ENCODE data around the gene CUL4A. TPM values are rescaled to one million over a fixed set of nuclear protein-coding genes. Genes with fewer than 3 reads are reported as not detected.

Gene CUL4A
- total RNA-seq, 4 donors from 2014 or later: 87.6 to 150 (median 110) TPM

DNA sequence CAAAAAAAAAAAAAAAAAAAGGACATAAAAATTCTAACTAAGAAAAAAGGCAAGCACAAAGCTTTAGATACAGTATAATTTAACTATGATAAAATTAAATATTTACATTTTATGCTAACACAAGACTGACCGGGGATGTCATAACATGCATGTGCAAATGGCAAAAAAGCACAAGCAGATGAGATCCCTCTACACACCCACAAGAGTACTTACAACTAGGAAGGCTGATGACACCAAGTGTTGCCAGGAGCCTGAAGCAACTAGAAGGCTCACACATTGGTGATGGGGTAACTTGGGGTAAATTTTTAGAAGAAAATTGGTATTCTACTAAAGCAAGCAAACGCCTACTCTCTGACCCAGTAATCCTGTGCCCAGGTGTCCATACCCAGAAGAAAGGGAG, 7.6 kb upstream of the CUL4A start:
- intact Hi-C loops (cut with DNase I; ENCODE audit: low total_unique reads) (no loop called here), in situ Hi-C loops (cut with MboI; ENCODE audit: low pct_ligation_motif_present in 1 of 4, low pct_unique_long_range_greater_than_20kb in 1 of 4, low sequenced_read_pairs in 3 of 4) (no loop called here)
- no peak for DNase-seq
- Histone ChIP-seq H3K36me3 (peaks cover 0 to 35% (median 10%) of the 10 kb centered on the region in 4 donors), H3K27ac (no peak overlapping the region), H3K4me1 (peaks cover 5 to 34% (median 20%) of the 10 kb centered on the region in 4 donors), H3K4me3 (no peak overlapping the region), H3K9me3 (no peaks in the 10 kb centered on the region), H3K27me3 (no peaks in the 10 kb centered on the region)
- 71 to 79% methylated on average over 2 of the region's 2 CpGs for WGBS, 2 donors (ENCODE audit: low coverage in 1 of 2)
- no peak for TF ChIP-seq POLR2A (IDR thresholded peaks at IDR 0.05)
- TF ChIP-seq, protein P1, sequence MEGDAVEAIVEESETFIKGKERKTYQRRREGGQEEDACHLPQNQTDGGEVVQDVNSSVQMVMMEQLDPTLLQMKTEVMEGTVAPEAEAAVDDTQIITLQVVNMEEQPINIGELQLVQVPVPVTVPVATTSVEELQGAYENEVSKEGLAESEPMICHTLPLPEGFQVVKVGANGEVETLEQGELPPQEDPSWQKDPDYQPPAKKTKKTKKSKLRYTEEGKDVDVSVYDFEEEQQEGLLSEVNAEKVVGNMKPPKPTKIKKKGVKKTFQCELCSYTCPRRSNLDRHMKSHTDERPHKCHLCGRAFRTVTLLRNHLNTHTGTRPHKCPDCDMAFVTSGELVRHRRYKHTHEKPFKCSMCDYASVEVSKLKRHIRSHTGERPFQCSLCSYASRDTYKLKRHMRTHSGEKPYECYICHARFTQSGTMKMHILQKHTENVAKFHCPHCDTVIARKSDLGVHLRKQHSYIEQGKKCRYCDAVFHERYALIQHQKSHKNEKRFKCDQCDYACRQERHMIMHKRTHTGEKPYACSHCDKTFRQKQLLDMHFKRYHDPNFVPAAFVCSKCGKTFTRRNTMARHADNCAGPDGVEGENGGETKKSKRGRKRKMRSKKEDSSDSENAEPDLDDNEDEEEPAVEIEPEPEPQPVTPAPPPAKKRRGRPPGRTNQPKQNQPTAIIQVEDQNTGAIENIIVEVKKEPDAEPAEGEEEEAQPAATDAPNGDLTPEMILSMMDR (IDR thresholded peaks at IDR 0.05): no peak
- TF ChIP-seq POLR2AphosphoS5 (IDR thresholded peaks at IDR 0.05): no peak
- TF ChIP-seq EP300 (IDR thresholded peaks at IDR 0.05; ENCODE audit: low read depth): no peak

DNA sequence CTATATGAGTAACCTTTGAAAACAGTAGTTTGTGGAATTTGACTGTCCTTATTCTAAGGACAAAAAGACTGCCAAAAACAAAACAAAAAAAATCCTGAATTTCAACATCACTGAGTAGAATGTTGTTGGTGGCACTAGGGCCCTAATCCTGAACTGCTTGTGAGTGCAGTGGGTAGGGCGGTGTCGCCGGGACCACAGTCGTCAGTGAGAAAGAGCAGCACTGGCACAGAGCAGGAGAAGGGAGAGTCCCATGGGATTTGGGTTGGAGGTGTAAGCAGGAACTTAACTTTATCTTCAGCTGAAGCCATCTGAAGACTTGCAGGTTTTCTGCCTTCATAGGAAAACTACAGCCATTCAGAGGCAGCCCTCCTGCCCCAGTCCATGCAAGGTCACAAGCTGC, 6.5 kb upstream of the CUL4A start:
- in situ Hi-C loops (cut with MboI; ENCODE audit: low pct_ligation_motif_present in 1 of 4, low pct_unique_long_range_greater_than_20kb in 1 of 4, low sequenced_read_pairs in 3 of 4) (no loop called here), intact Hi-C loops (cut with DNase I; ENCODE audit: low total_unique reads) (no loop called here)
- no peaks in the 10 kb centered on the region for H3K27me3 ChIP-seq
- peaks cover 15 to 45% (median 29%) of the 10 kb centered on the region in 4 donors for H3K4me1 ChIP-seq
- DNase-seq: no peak
- peaks cover 0 to 24% (median 8%) of the 10 kb centered on the region in 4 donors for H3K36me3 ChIP-seq
- 93 to 94% methylated on average over 4 of the region's 4 CpGs for WGBS, 2 donors (ENCODE audit: low coverage in 1 of 2)
- TF ChIP-seq POLR2AphosphoS5 (IDR thresholded peaks at IDR 0.05): no peak
- no peak for TF ChIP-seq EP300 (IDR thresholded peaks at IDR 0.05; ENCODE audit: low read depth)
- TF ChIP-seq, protein P1 (IDR thresholded peaks at IDR 0.05): no peak
- no peak for TF ChIP-seq POLR2A (IDR thresholded peaks at IDR 0.05)
- no peak overlapping the region for H3K4me3 ChIP-seq
- no peak overlapping the region for H3K27ac ChIP-seq
- no peaks in the 10 kb centered on the region for H3K9me3 ChIP-seq

DNA sequence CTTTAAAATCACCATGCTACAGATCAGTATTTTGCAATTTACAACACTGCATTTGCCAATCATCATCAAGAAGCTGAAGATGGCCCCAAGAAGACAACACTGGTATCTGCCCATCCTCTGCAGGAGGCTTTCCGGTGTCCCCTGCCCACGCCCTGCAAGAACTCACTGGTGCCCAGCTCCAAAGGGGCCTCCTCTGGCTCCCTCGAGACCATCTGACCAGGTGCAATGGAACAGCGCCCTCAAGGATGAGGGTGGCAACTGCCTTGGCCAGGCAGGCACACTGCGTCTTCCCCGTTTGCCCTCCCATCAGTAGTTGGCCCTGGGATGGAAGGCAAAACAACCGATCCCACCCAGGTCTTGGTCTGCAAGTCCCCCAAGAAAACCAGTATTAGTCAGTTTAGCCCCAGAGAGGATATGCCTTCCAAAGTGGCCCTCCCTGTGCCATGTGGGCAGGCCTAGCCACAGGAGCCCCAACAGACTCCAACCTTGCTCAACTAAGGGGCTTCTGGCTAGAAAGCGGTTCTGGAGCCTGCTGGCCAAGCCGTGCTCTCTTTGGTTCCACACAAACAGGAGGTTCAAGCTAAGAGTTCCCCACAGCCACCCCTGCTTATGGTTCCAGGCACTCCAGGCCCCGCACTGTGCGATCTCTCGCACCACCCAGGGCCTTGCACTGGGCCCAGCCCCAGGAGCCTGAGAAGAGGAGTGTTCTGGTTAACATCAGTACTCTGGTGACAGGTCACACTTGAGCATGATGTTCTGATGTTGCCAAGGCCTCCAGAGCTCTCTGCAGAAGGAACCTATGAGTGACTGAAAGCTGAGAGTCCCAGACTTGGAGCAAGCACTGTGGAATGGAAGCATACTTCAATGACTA, 5.7 kb upstream of the CUL4A start:
- H3K9me3 ChIP-seq: no peaks in the 10 kb centered on the region
- peak overlapping the region in 3 of 4 donors; percentile 13 to 39 (median 23) for H3K27ac ChIP-seq
- H3K4me3 ChIP-seq: no peak overlapping the region
- 86 to 100% methylated on average over 1 to 12 of the region's 12 CpGs for WGBS, 2 donors (ENCODE audit: low coverage in 1 of 2)
- intact Hi-C loops (cut with DNase I; ENCODE audit: low total_unique reads): no loop called here
- in situ Hi-C loops (cut with MboI; ENCODE audit: low pct_ligation_motif_present in 1 of 4, low pct_unique_long_range_greater_than_20kb in 1 of 4, low sequenced_read_pairs in 3 of 4): no loop called here
- peaks cover 15 to 45% (median 31%) of the 10 kb centered on the region in 4 donors for H3K4me1 ChIP-seq
- H3K27me3 ChIP-seq: no peaks in the 10 kb centered on the region
- peaks cover 0 to 16% (median 5%) of the 10 kb centered on the region in 4 donors for H3K36me3 ChIP-seq
- TF ChIP-seq POLR2A (IDR thresholded peaks at IDR 0.05) (no peak), POLR2AphosphoS5 (IDR thresholded peaks at IDR 0.05) (peak; percentile 47 to 85 (median 57)), EP300 (IDR thresholded peaks at IDR 0.05; ENCODE audit: low read depth) (no peak)
- TF ChIP-seq, protein P1 (IDR thresholded peaks at IDR 0.05): no peak
- no peak for DNase-seq

DNA sequence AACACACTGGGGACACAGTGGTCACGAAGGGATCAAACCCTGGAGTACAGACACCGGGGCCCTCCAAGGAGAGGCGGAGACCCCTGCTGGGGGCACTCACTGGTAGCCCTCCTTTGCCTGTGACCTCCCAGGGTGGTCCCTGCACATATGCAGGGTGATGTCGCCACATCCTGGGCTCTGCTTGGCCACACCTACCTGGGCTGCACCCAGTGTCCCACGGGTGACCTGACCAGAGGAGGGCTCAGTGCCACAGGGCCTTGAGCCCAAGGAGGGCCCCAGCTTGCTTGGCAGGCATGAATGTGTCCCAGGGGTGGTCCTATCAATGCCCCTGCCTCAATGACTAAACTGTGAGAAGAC, 5.1 kb upstream of the CUL4A start:
- intact Hi-C loops (cut with DNase I; ENCODE audit: low total_unique reads) (no loop called here), in situ Hi-C loops (cut with MboI; ENCODE audit: low pct_ligation_motif_present in 1 of 4, low pct_unique_long_range_greater_than_20kb in 1 of 4, low sequenced_read_pairs in 3 of 4) (no loop called here)
- H3K4me1 ChIP-seq: peaks cover 15 to 45% (median 31%) of the 10 kb centered on the region in 4 donors
- no peaks in the 10 kb centered on the region for H3K9me3 ChIP-seq
- no peaks in the 10 kb centered on the region for H3K27me3 ChIP-seq
- no peak overlapping the region for H3K4me3 ChIP-seq
- TF ChIP-seq POLR2AphosphoS5 (IDR thresholded peaks at IDR 0.05) (no peak), POLR2A (IDR thresholded peaks at IDR 0.05) (no peak), EP300 (IDR thresholded peaks at IDR 0.05; ENCODE audit: low read depth) (no peak)
- TF ChIP-seq, protein P1 (IDR thresholded peaks at IDR 0.05): no peak
- no peak for DNase-seq
- H3K36me3 ChIP-seq: peaks cover 0 to 10% (median 2%) of the 10 kb centered on the region in 4 donors
- peak overlapping the region in 3 of 4 donors; percentile 0 to 39 (median 5) for H3K27ac ChIP-seq
- WGBS, 2 donors (ENCODE audit: low coverage in 1 of 2): 86% methylated on average over 5 of the region's 5 CpGs; no CpG with 5 or more reads in 1 of the 2 donors

Measured in transverse colon (tissue), 4 donors.